CD4-positive, alpha-beta T cell (primary cell): ENCODE results near the gene MMP13. TPM values are rescaled to one million over a fixed set of nuclear protein-coding genes. Genes with fewer than 3 reads are reported as not detected.

Experiments
- ATAC-seq: fragments of 200-7000 bp; cut with Tn5 transposase; one replicate; pipeline ENCODE4 v1.10.0; 2022; ENCODE audit warnings: mild to moderate bottlenecking; ENCODE audit not compliant: poor library complexity
- CTCF ChIA-PET: fragments of 350-600 bp; sonication (Branson Sonifier 250); formaldehyde crosslinking; loops from one replicate; lab custom pipeline; 2021; ENCODE audit warnings: antibody characterized with exemption, inconsistent platforms; lab: Charles Lee
- POLR2A ChIA-PET: fragments of 350-600 bp; sonication (Branson Sonifier 250); formaldehyde crosslinking; loops from one replicate; lab custom pipeline; 2021; ENCODE audit warnings: antibody characterized with exemption, inconsistent platforms; lab: Charles Lee
- DNase-seq, 14 experiments: peaks; one replicate each; pipeline ENCODE4 v3.0.0-alpha.2; 2013 to 2020; ENCODE audit warnings: mixed read lengths in 2 of 14
- H3K27ac ChIP-seq, 2 donors: one replicate each; pipeline versions ENCODE4 v1.5.1 to v1.7.0; 2013; ENCODE audit warnings: low read length in 2 of 2, low read depth in 1 of 2, mild to moderate bottlenecking in 1 of 2
- H3K27me3 ChIP-seq, 2 experiments: 1 replicate in 1 of 2; 2 replicates in 1 of 2; pipeline versions ENCODE4 v1.6.1 to v1.7.0; 2013; ENCODE audit warnings: low read length in 2 of 2, control low read depth in 1 of 2, mild to moderate bottlenecking in 1 of 2, moderate library complexity in 1 of 2; ENCODE audit not compliant: insufficient read depth in 2 of 2, control insufficient read depth in 1 of 2
- H3K36me3 ChIP-seq: one replicate; pipeline ENCODE4 v1.6.1; 2013; ENCODE audit warnings: low read length, control low read depth; ENCODE audit not compliant: insufficient read depth
- H3K4me1 ChIP-seq: one replicate; pipeline ENCODE4 v1.6.1; 2013; ENCODE audit warnings: low read length, control low read depth; ENCODE audit not compliant: insufficient read depth
- H3K4me3 ChIP-seq: one replicate; pipeline ENCODE4 v1.5.1; 2013; ENCODE audit warnings: mild to moderate bottlenecking, low read length, moderate library complexity
- H3K9me3 ChIP-seq, 2 experiments: 1 replicate in 1 of 2; 2 replicates in 1 of 2; pipeline versions ENCODE4 v1.6.1 to v1.7.0; 2013; ENCODE audit warnings: low read length in 2 of 2, mild to moderate bottlenecking in 2 of 2, control low read depth in 1 of 2, moderate library complexity in 1 of 2; ENCODE audit not compliant: control insufficient read depth in 1 of 2, insufficient read depth in 1 of 2
- H3K27ac Mint-ChIP-seq: one replicate; pipeline ENCODE4 v1.8.0; 2020; ENCODE audit warnings: mixed read lengths
- H3K27me3 Mint-ChIP-seq: one replicate; pipeline ENCODE4 v1.8.0; 2021; ENCODE audit warnings: mixed read lengths
- H3K36me3 Mint-ChIP-seq: one replicate; pipeline ENCODE4 v1.8.0; 2021; ENCODE audit warnings: low read depth, mixed read lengths
- H3K4me1 Mint-ChIP-seq: one replicate; pipeline ENCODE4 v1.8.0; 2021; ENCODE audit warnings: low read depth, mixed read lengths
- H3K4me3 Mint-ChIP-seq: one replicate; pipeline ENCODE4 v1.8.0; 2020; ENCODE audit warnings: mild to moderate bottlenecking, mixed read lengths
- H3K9me3 Mint-ChIP-seq: one replicate; pipeline ENCODE4 v1.8.0; 2020; ENCODE audit warnings: mixed read lengths
- intact Hi-C, 2 experiments: fragments of 100-400 bp; cut with DNase I in 1 of 2; cut with micrococcal nuclease in 1 of 2; formaldehyde crosslinking; loops; one replicate each; pipeline versions ENCODE4 v1.15.1 to v1.9.0; 2023 to 2025; cut with DNase I, micrococcal nuclease
- total RNA-seq, 174 experiments: library from RNA in 2 of 174; stranded (reverse) in 2 of 174; gene quantifications; one replicate each; pipeline ENCODE4 v1.2.3 and lab custom pipeline; 2021 to 2026
- TF ChIP-seq, protein P1 (sequence below): fragments of 200-600 bp; IDR thresholded peaks from one replicate; pipeline ENCODE4 v1.8.0; 2022; ENCODE audit warnings: antibody characterized with exemption, mild to moderate bottlenecking

MMP13 gene
- total RNA-seq, 2 experiments from 2014 or later: not detected

- ChIA-PET POLR2A (no interaction called here), CTCF (no interaction called here)
- H3K4me1 ChIP-seq: no peaks in the 10 kb centered on the region
- intact Hi-C loops: no loop called here
- DNase-seq: no peak
- peaks cover 23% of the 10 kb centered on the region for H3K27me3 Mint-ChIP-seq
- no peaks in the 10 kb centered on the region for H3K36me3 ChIP-seq
- H3K9me3 Mint-ChIP-seq: no peaks in the 10 kb centered on the region
- ATAC-seq: no peak
- H3K9me3 ChIP-seq: no peaks in the 10 kb centered on the region
- no peak overlapping the region for H3K27ac ChIP-seq
- H3K4me3 ChIP-seq: no peak overlapping the region
- TF ChIP-seq, protein P1, sequence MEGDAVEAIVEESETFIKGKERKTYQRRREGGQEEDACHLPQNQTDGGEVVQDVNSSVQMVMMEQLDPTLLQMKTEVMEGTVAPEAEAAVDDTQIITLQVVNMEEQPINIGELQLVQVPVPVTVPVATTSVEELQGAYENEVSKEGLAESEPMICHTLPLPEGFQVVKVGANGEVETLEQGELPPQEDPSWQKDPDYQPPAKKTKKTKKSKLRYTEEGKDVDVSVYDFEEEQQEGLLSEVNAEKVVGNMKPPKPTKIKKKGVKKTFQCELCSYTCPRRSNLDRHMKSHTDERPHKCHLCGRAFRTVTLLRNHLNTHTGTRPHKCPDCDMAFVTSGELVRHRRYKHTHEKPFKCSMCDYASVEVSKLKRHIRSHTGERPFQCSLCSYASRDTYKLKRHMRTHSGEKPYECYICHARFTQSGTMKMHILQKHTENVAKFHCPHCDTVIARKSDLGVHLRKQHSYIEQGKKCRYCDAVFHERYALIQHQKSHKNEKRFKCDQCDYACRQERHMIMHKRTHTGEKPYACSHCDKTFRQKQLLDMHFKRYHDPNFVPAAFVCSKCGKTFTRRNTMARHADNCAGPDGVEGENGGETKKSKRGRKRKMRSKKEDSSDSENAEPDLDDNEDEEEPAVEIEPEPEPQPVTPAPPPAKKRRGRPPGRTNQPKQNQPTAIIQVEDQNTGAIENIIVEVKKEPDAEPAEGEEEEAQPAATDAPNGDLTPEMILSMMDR: no peak
- no peak overlapping the region for H3K4me3 Mint-ChIP-seq
- H3K36me3 Mint-ChIP-seq: no peaks in the 10 kb centered on the region
- H3K27me3 ChIP-seq: peaks cover 2 to 9% of the 10 kb centered on the region in 2 experiments
- no peak overlapping the region for H3K27ac Mint-ChIP-seq
- peaks cover 5% of the 10 kb centered on the region for H3K4me1 Mint-ChIP-seq
Measured at GRCh38 chr11:102921587-102922220, 33.8 kb downstream of the MMP13 start.

DNA sequence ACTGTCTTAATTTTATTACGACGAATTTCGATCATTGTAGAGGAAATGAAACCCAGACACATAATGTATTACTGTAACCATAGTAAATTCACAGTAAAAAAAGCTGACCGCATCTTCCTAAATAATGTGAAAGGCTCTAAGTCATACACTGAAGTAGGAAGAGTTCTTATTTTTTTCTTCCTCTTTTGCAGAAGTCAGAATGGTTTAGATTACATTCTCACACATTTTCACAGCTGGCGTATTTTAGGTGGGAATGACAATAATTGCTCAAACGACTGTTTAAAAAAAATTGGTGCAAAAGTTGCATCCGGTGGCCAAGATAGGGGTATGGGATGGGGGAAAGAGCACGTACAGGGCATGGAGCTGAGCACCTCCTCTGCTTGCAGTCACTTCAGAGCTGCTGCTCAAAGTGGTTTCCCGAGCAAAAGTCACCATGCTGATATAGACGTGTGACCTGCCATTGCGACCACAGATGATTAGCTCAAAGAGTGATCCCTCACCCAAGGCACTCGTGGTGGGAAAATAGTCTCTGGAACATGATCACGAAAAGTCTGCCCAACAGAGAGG is 35.3 kb downstream of the MMP13 start:
- ChIA-PET CTCF (no interaction called here), POLR2A (no interaction called here)
- ATAC-seq (no peak), DNase-seq (peak in 3 of 14 experiments; percentile 13 to 16 (median 15))
- H3K27ac Mint-ChIP-seq: no peak overlapping the region
- intact Hi-C loops: no loop called here
- Histone ChIP-seq H3K4me3 (no peak overlapping the region), H3K27me3 (peaks cover 2 to 5% of the 10 kb centered on the region in 2 experiments), H3K36me3 (no peaks in the 10 kb centered on the region), H3K9me3 (no peaks in the 10 kb centered on the region), H3K27ac (no peak overlapping the region), H3K4me1 (no peaks in the 10 kb centered on the region)
- TF ChIP-seq, protein P1: no peak
- H3K36me3 Mint-ChIP-seq: no peaks in the 10 kb centered on the region
- H3K4me1 Mint-ChIP-seq: peaks cover 5% of the 10 kb centered on the region
- no peaks in the 10 kb centered on the region for H3K9me3 Mint-ChIP-seq
- peaks cover 23% of the 10 kb centered on the region for H3K27me3 Mint-ChIP-seq
- H3K4me3 Mint-ChIP-seq: no peak overlapping the region

DNA sequence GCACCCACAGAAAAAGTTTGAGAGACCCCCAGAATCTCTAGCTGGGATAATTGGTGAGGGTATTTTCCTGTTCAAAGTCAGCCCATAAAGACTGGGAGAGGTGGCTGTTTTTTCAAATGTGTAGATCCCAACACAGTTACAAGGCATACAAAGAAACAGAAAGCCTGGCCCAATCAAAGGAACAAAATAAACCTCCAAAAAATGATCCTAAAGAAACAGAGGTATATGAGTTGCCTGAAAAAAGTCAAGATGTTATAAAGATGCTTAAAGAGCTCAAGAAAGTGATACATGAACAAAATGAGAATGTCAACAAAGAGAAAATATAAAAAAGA is 40.5 kb downstream of the MMP13 start:
- intact Hi-C loops: no loop called here

More for the DNA sequence above, 40.5 kb downstream of the MMP13 start:
- no peaks in the 10 kb centered on the region for H3K27me3 ChIP-seq
- H3K4me3 ChIP-seq: no peak overlapping the region
- H3K9me3 Mint-ChIP-seq: no peaks in the 10 kb centered on the region
- H3K36me3 Mint-ChIP-seq: no peaks in the 10 kb centered on the region
- no peaks in the 10 kb centered on the region for H3K36me3 ChIP-seq
- ChIA-PET POLR2A (no interaction called here), CTCF (no interaction called here)
- H3K9me3 ChIP-seq: no peaks in the 10 kb centered on the region
- no peak overlapping the region for H3K27ac Mint-ChIP-seq
- ATAC-seq (no peak), DNase-seq (no peak)
- peaks cover 1% of the 10 kb centered on the region for H3K4me1 Mint-ChIP-seq
- H3K27ac ChIP-seq: no peak overlapping the region
- H3K4me3 Mint-ChIP-seq: no peak overlapping the region
- TF ChIP-seq, protein P1: no peak
- H3K27me3 Mint-ChIP-seq: peaks cover 1% of the 10 kb centered on the region
- H3K4me1 ChIP-seq: no peaks in the 10 kb centered on the region
